ENCODE data around the gene CLIC1. TPM values are rescaled to one million over a fixed set of nuclear protein-coding genes. Genes with fewer than 3 reads are reported as not detected.
A peak's percentile ranks its signal among the peaks of the same experiment; 100 is the strongest.

CLIC1 gene
- total RNA-seq, 1 experiment from 2014 or later = 432 TPM

DNA sequence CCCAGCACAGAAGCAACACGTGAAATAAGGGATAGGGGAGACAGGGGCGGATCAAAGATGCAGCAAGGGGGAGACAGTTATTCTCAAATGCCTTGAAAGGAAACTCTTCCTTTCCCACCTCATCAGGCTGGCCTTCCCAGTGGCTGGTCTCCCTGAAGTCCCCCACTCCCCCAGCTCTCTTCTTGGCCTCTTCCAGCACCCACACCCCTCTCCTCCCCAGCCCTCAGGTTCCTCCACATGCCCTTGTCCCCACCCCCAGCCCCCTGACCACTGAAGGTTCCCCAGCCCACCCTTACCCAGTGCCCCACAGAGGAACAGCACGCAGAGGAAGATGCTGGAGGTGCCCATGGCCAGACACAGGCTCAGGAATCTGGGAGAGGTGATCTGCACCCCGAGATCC lies 22.9 kb downstream of the CLIC1 start:
- POLR2A ChIA-PET = interaction anchor here (1.0 kb wide), 1 partner anchor 10 kb away, joined by 5 read pairs; the partner anchor contains the start of gene ABHD16A
- Histone ChIP-seq H4K20me1 (ENCODE audit: insufficient read depth) (no peaks in the 10 kb centered on the region), H3K79me2 (ENCODE audit: insufficient read depth, low read length) (no peaks in the 10 kb centered on the region), H3K9ac (ENCODE audit: low read length) (no peak overlapping the region), H3K27me3 (ENCODE audit: insufficient read depth, low read length) (no peaks in the 10 kb centered on the region), H3K4me1 (ENCODE audit: control insufficient read depth in 1 of 2, insufficient read depth in 2 of 2, low read length in 2 of 2) (peaks cover 27 to 38% of the 10 kb centered on the region in 2 experiments), H3K4me3 (replicated peaks in 1 of 2; ENCODE audit: low read depth in 1 of 2, low read length in 2 of 2) (no peak overlapping the region), H3K4me2 (ENCODE audit: low read length) (peak overlapping the region; percentile 67), H3K9me3 (ENCODE audit: control insufficient read depth in 1 of 2, insufficient read depth in 1 of 2, low read depth in 1 of 2, low read length in 2 of 2) (no peaks in the 10 kb centered on the region), H3K9me2 (ENCODE audit: insufficient read depth) (no peaks in the 10 kb centered on the region), H3K27ac (ENCODE audit: low read depth, low read length) (no peak overlapping the region), H2AFZ (ENCODE audit: low read depth, low read length, poor library complexity, severe bottlenecking) (no peak overlapping the region), H3K36me3 (ENCODE audit: control insufficient read depth in 1 of 2, insufficient read depth in 2 of 2, low read length in 2 of 2) (no peaks in the 10 kb centered on the region)
- no peak for ATAC-seq
- BruUV-seq (replicated peaks) = no TSS peak
- TF ChIP-seq ZNF274 (IDR thresholded peaks at IDR 0.05; ENCODE audit: low read depth, low read length) (no peak), ZFX (IDR thresholded peaks at IDR 0.05) (no peak), ELF1 (IDR thresholded peaks at IDR 0.05; ENCODE audit: borderline replicate concordance, low read depth) (no peak)
- no peak for DNase-seq (ENCODE audit: low read depth, low spot score)
- RAD21 ChIA-PET (ENCODE audit: low non-redundant PET in 1 of 2, low total read pairs in 2 of 2, uncharacterized antibody in 2 of 2, unreplicated experiment in 2 of 2) = no interaction called here
- CTCF ChIA-PET = interaction anchor here (1.5 kb wide), 1 partner anchor 23 kb away, joined by 4 read pairs; the partner anchor contains the start of gene CLIC1
- intact Hi-C loops (cut with micrococcal nuclease) = no loop called here

DNA sequence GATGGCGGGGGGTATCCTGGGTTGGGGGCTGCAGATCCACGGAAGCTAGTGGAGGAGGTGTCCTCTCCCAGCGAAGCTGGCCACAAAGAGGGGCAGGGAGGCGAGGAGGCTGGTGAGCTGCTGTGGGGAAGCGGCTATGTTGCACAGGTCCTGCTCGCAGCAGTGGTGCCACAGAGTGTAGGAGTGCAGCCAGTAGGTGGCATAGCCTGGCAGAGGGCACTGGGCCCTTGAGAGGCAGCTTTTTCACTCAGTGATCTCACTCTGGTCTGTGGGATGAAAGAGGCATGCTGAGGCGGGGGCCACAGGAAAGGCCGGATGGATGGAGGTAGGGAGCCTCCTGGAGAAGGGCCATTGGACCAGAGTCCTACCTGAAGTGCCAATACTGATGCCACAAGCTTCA lies 24.0 kb downstream of the CLIC1 start:
- Histone ChIP-seq H3K4me2 (ENCODE audit: low read length) (no peak overlapping the region), H3K36me3 (ENCODE audit: control insufficient read depth in 1 of 2, insufficient read depth in 2 of 2, low read length in 2 of 2) (no peaks in the 10 kb centered on the region), H3K9me3 (ENCODE audit: control insufficient read depth in 1 of 2, insufficient read depth in 1 of 2, low read depth in 1 of 2, low read length in 2 of 2) (no peaks in the 10 kb centered on the region), H3K4me1 (ENCODE audit: control insufficient read depth in 1 of 2, insufficient read depth in 2 of 2, low read length in 2 of 2) (peaks cover 16 to 27% of the 10 kb centered on the region in 2 experiments; a peak in 3 of 4 replicates), H3K9ac (ENCODE audit: low read length) (no peak overlapping the region), H3K4me3 (replicated peaks in 1 of 2; ENCODE audit: low read depth in 1 of 2, low read length in 2 of 2) (no peak overlapping the region), H2AFZ (ENCODE audit: low read depth, low read length, poor library complexity, severe bottlenecking) (no peak overlapping the region), H3K27ac (ENCODE audit: low read depth, low read length) (no peak overlapping the region), H3K9me2 (ENCODE audit: insufficient read depth) (no peaks in the 10 kb centered on the region), H3K79me2 (ENCODE audit: insufficient read depth, low read length) (no peaks in the 10 kb centered on the region), H3K27me3 (ENCODE audit: insufficient read depth, low read length) (no peaks in the 10 kb centered on the region), H4K20me1 (ENCODE audit: insufficient read depth) (no peaks in the 10 kb centered on the region)
- BruUV-seq (replicated peaks) = no TSS peak
- POLR2A ChIA-PET = interaction anchor here (1.1 kb wide), 1 partner anchor 115 kb away, joined by 3 read pairs; the partner anchor contains the start of gene HSPA1B
- RAD21 ChIA-PET (ENCODE audit: low non-redundant PET in 1 of 2, low total read pairs in 2 of 2, uncharacterized antibody in 2 of 2, unreplicated experiment in 2 of 2) = no interaction called here
- CTCF ChIA-PET = interaction anchor here (1.0 to 1.5 kb wide), 4 partner anchors 9 to 118 kb away, joined by 3 to 4 read pairs (median 3); partner anchors contain the start of genes ABHD16A and CLIC1
- TF ChIP-seq RAD21 (IDR thresholded peaks at IDR 0.05; ENCODE audit: low read depth) (peak; percentile 60), TCF7L2 (IDR thresholded peaks at IDR 0.05; ENCODE audit: borderline replicate concordance, extremely low read depth, insufficient read depth, insufficient read length) (no peak), EZH2phosphoT487 (IDR thresholded peaks at IDR 0.05; ENCODE audit: borderline replicate concordance) (no peak)
- TF ChIP-seq, protein P1, sequence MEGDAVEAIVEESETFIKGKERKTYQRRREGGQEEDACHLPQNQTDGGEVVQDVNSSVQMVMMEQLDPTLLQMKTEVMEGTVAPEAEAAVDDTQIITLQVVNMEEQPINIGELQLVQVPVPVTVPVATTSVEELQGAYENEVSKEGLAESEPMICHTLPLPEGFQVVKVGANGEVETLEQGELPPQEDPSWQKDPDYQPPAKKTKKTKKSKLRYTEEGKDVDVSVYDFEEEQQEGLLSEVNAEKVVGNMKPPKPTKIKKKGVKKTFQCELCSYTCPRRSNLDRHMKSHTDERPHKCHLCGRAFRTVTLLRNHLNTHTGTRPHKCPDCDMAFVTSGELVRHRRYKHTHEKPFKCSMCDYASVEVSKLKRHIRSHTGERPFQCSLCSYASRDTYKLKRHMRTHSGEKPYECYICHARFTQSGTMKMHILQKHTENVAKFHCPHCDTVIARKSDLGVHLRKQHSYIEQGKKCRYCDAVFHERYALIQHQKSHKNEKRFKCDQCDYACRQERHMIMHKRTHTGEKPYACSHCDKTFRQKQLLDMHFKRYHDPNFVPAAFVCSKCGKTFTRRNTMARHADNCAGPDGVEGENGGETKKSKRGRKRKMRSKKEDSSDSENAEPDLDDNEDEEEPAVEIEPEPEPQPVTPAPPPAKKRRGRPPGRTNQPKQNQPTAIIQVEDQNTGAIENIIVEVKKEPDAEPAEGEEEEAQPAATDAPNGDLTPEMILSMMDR (IDR thresholded peaks at IDR 0.05 in 2 of 3, conservative IDR thresholded peaks at IDR 0.05 in 1 of 3; ENCODE audit: borderline replicate concordance in 1 of 3, insufficient read depth in 1 of 3, low read depth in 2 of 3, low read length in 2 of 3) = peak in 2 of 3 experiments; percentile 22 to 38; a peak in 4 of 6 replicates
- ATAC-seq (peak; percentile 70), DNase-seq (ENCODE audit: low read depth, low spot score) (no peak)
- intact Hi-C loops (cut with micrococcal nuclease) = no loop called here

Data from HCT116 (cell line).